HEK293 (cell line): ENCODE measurements around the gene GLYATL3.

Experiments
- PRDM1 ChIP-seq: fragments of 450-650 bp; formaldehyde crosslinking; IDR thresholded peaks from 2 replicates; pipeline ENCODE4; 2016; ENCODE audit warnings: missing biosample characterization, missing genetic modification characterization
- PRDM10 ChIP-seq: fragments of 450-650 bp; formaldehyde crosslinking; IDR thresholded peaks from 2 replicates; pipeline ENCODE4 v1.5.1; 2016; ENCODE audit warnings: missing biosample characterization, missing genetic modification characterization
- SETDB1 ChIP-seq: IDR thresholded peaks from one replicate; pipeline ENCODE4 v1.6.1; 2017; ENCODE audit warnings: mild to moderate bottlenecking, low read length, moderate library complexity, mixed read lengths; ENCODE audit not compliant: insufficient read length
- SP2 ChIP-seq: fragments of 450-650 bp; formaldehyde crosslinking; IDR thresholded peaks from 2 replicates; pipeline ENCODE4 v1.5.1; 2016; ENCODE audit warnings: missing biosample characterization, missing genetic modification characterization
- TCF7L2 ChIP-seq: IDR thresholded peaks from 2 replicates; pipeline ENCODE4 v1.6.1; 2011; ENCODE audit warnings: low read depth, mild to moderate bottlenecking, inconsistent platforms, low read length, moderate library complexity, borderline replicate concordance
- TSHZ1 ChIP-seq: fragments of 450-650 bp; formaldehyde crosslinking; IDR thresholded peaks from 2 replicates; pipeline ENCODE4 v1.5.1; 2016; ENCODE audit warnings: missing biosample characterization, missing genetic modification characterization, borderline replicate concordance
- ZBTB8A ChIP-seq: fragments of 450-650 bp; formaldehyde crosslinking; IDR thresholded peaks from 2 replicates; pipeline ENCODE4 v1.5.1; 2016; ENCODE audit warnings: missing biosample characterization, missing genetic modification characterization
- ZNF112 ChIP-seq: fragments of 450-650 bp; formaldehyde crosslinking; IDR thresholded peaks from 2 replicates; pipeline ENCODE4 v1.5.0; 2017; ENCODE audit warnings: missing biosample characterization, missing genetic modification characterization
- ZNF138 ChIP-seq: fragments of 450-650 bp; formaldehyde crosslinking; IDR thresholded peaks from 2 replicates; pipeline ENCODE4 v1.5.1; 2016; ENCODE audit warnings: missing biosample characterization, missing genetic modification characterization, borderline replicate concordance
- ZNF174 ChIP-seq: fragments of 450-650 bp; formaldehyde crosslinking; IDR thresholded peaks from 2 replicates; pipeline ENCODE4 v1.5.0; 2017; ENCODE audit warnings: missing biosample characterization, mild to moderate bottlenecking, missing genetic modification characterization
- ZNF211 ChIP-seq: fragments of 450-650 bp; formaldehyde crosslinking; IDR thresholded peaks from 2 replicates; pipeline ENCODE4 v1.5.1; 2016; ENCODE audit warnings: low read depth, missing biosample characterization, missing genetic modification characterization
- ZNF24 ChIP-seq: fragments of 450-650 bp; formaldehyde crosslinking; IDR thresholded peaks from 2 replicates; pipeline ENCODE4 v1.5.1; 2016; ENCODE audit warnings: missing biosample characterization, missing genetic modification characterization
- ZNF274 ChIP-seq, 2 experiments: fragments of 200-500 bp in 1 of 2; fragments of 450-650 bp in 1 of 2; sonication (Bioruptor generic) in 1 of 2; formaldehyde crosslinking in 1 of 2; IDR thresholded peaks; 2 replicates each; pipeline versions ENCODE4 v1.5.1 to v1.6.1; 2014 to 2016; ENCODE audit warnings: borderline replicate concordance in 1 of 2, inconsistent platforms in 1 of 2, low read length in 1 of 2, missing biosample characterization in 1 of 2, missing genetic modification characterization in 1 of 2
- ZNF341 ChIP-seq: fragments of 450-650 bp; formaldehyde crosslinking; IDR thresholded peaks from 2 replicates; pipeline ENCODE4; 2016; ENCODE audit warnings: low read depth, missing biosample characterization, missing genetic modification characterization
- ZNF394 ChIP-seq: fragments of 450-650 bp; formaldehyde crosslinking; IDR thresholded peaks from 2 replicates; pipeline ENCODE4 v1.5.1; 2016; ENCODE audit warnings: missing biosample characterization, missing genetic modification characterization, mild to moderate bottlenecking, moderate library complexity, borderline replicate concordance
- ZNF398 ChIP-seq: fragments of 450-650 bp; formaldehyde crosslinking; IDR thresholded peaks from 2 replicates; pipeline ENCODE4 v1.5.1; 2017; ENCODE audit warnings: missing biosample characterization, missing genetic modification characterization
- ZNF48 ChIP-seq: fragments of 450-650 bp; formaldehyde crosslinking; IDR thresholded peaks from 2 replicates; pipeline ENCODE4 v1.5.1; 2016; ENCODE audit warnings: missing biosample characterization, missing genetic modification characterization
- ZNF514 ChIP-seq: fragments of 450-650 bp; formaldehyde crosslinking; IDR thresholded peaks from 2 replicates; pipeline ENCODE4 v1.5.1; 2016; ENCODE audit warnings: missing biosample characterization, missing genetic modification characterization
- ZNF521 ChIP-seq: fragments of 450-650 bp; formaldehyde crosslinking; IDR thresholded peaks from 2 replicates; pipeline ENCODE4 v1.5.1; 2017; ENCODE audit warnings: missing biosample characterization, mild to moderate bottlenecking, missing genetic modification characterization
- ZNF529 ChIP-seq: fragments of 450-650 bp; formaldehyde crosslinking; IDR thresholded peaks from 2 replicates; pipeline ENCODE4 v1.5.1; 2017; ENCODE audit warnings: missing genetic modification characterization, missing biosample characterization; ENCODE audit not compliant: insufficient replicate concordance
- ZNF544 ChIP-seq: fragments of 450-650 bp; formaldehyde crosslinking; IDR thresholded peaks from 2 replicates; pipeline ENCODE4 v1.5.0; 2017; ENCODE audit warnings: missing biosample characterization, missing genetic modification characterization
- ZNF561 ChIP-seq: fragments of 450-650 bp; IDR thresholded peaks from 2 replicates; pipeline ENCODE4 v1.5.1; 2018; ENCODE audit warnings: missing biosample characterization, missing genetic modification characterization, borderline replicate concordance
- ZNF580 ChIP-seq: fragments of 450-650 bp; formaldehyde crosslinking; IDR thresholded peaks from 2 replicates; pipeline ENCODE4 v1.5.1; 2016; ENCODE audit warnings: missing biosample characterization, missing genetic modification characterization
- ZNF626 ChIP-seq: fragments of 450-650 bp; sonication (Bioruptor Pico); formaldehyde crosslinking; IDR thresholded peaks from 2 replicates; pipeline ENCODE4 v1.5.1; 2018; ENCODE audit warnings: missing biosample characterization, missing genetic modification characterization, inconsistent platforms
- ZNF629 ChIP-seq: fragments of 450-650 bp; formaldehyde crosslinking; IDR thresholded peaks from 2 replicates; pipeline ENCODE4 v1.5.1; 2017; ENCODE audit warnings: missing biosample characterization, missing genetic modification characterization
- ZNF639 ChIP-seq: fragments of 450-650 bp; formaldehyde crosslinking; IDR thresholded peaks from 2 replicates; pipeline ENCODE4 v1.5.1; 2016; ENCODE audit warnings: missing biosample characterization, missing genetic modification characterization
- ZNF707 ChIP-seq: fragments of 450-650 bp; formaldehyde crosslinking; IDR thresholded peaks from 2 replicates; pipeline ENCODE4 v1.5.1; 2016; ENCODE audit warnings: missing biosample characterization, missing genetic modification characterization

Gene GLYATL3

GRCh38 chr6:49462927-49463611 is 36.7 kb upstream of the GLYATL3 start, which contains the start of the genes CENPQ and MMUT (continued):
- peak; percentile 78 for TF ChIP-seq PRDM10 (tag by site-specific recombination)
- TF ChIP-seq ZNF544 (tag by site-specific recombination): no peak
- no peak for TF ChIP-seq ZNF48 (tag by site-specific recombination)
- TF ChIP-seq ZNF626 (tag by site-specific recombination): no peak
- TF ChIP-seq ZNF274 (IDR thresholded peaks at IDR 0.05; ENCODE audit: low read length): no peak
- TF ChIP-seq ZNF274 (tag by site-specific recombination; IDR thresholded peaks at IDR 0.05; ENCODE audit: borderline replicate concordance): no peak
- TF ChIP-seq TSHZ1 (tag by site-specific recombination): no peak
- TF ChIP-seq ZNF561 (tag by site-specific recombination): peak; percentile 25; the same call in 1 of the 2 replicates
- no peak for TF ChIP-seq ZNF112 (tag by site-specific recombination)
- peak; percentile 30; the same call in 1 of the 2 replicates for TF ChIP-seq ZNF394 (tag by site-specific recombination)
- peak; percentile 60; the same call in 1 of the 2 replicates for TF ChIP-seq ZNF341 (tag by site-specific recombination)
- TF ChIP-seq PRDM1: no peak
- TF ChIP-seq SP2 (tag by site-specific recombination): peak; percentile 99
- TF ChIP-seq ZBTB8A: peak; percentile 33; the same call in 1 of the 2 replicates
- no peak for TF ChIP-seq ZNF521 (tag by site-specific recombination)
- TF ChIP-seq ZNF211 (tag by site-specific recombination): no peak
- no peak; the same call in 1 of the 2 replicates for TF ChIP-seq ZNF639
- peak; percentile 96 for TF ChIP-seq ZNF629
- no peak for TF ChIP-seq ZNF174 (tag by site-specific recombination)
- peak; percentile 26; the same call in 1 of the 2 replicates for TF ChIP-seq ZNF398 (tag by site-specific recombination)
- TF ChIP-seq ZNF529: no peak
- TF ChIP-seq ZNF580 (tag by site-specific recombination): peak; percentile 99
- no peak for TF ChIP-seq ZNF138 (tag by site-specific recombination)
- no peak for TF ChIP-seq ZNF514 (tag by site-specific recombination)
- TF ChIP-seq ZNF24: no peak; the same call in 1 of the 2 replicates
- no peak for TF ChIP-seq TCF7L2
- peak; percentile 24 for TF ChIP-seq SETDB1
- no peak for TF ChIP-seq ZNF707 (tag by site-specific recombination)
